IMR-90 (cell line): ENCODE results near the gene ASB14. TPM values are rescaled to one million over a fixed set of nuclear protein-coding genes. Genes with fewer than 3 reads are reported as not detected.

ENCODE experiments used
- ATAC-seq: fragments of 200-7000 bp; cut with Tn5 transposase; 2 replicates; pipeline ENCODE4 v1.9.1; 2020; ENCODE audit warnings: low read depth, mild to moderate bottlenecking, moderate library complexity
- BruUV-seq: library from RNA; stranded (reverse); fragments of 400-500 nt; replicated peaks from 2 replicates; lab custom pipeline; 2021; lab: Mats Ljungman, UMichigan
- CTCF ChIA-PET: fragments of 300-600 bp; formaldehyde crosslinking; extraction: SDS; loops from one replicate; lab custom pipeline; 2021; ENCODE audit warnings: antibody characterized with exemption; lab: Yijun Ruan, JAX
- POLR2A ChIA-PET: fragments of 300-600 bp; sonication (Branson Sonifier 250); formaldehyde crosslinking; loops from one replicate; lab custom pipeline; 2022; ENCODE audit warnings: antibody characterized with exemption; ENCODE audit not compliant: unreplicated experiment; lab: Charles Lee
- DNase-seq: peaks from one replicate; pipeline ENCODE4 v3.0.0; 2013
- H2AFZ ChIP-seq: replicated peaks from 2 replicates; pipeline ENCODE3; 2013; ENCODE audit warnings: low read length, mild to moderate bottlenecking; ENCODE audit not compliant: poor library complexity
- H2AK5ac ChIP-seq: 2 replicates; pipeline ENCODE4 v1.6.1; 2013; ENCODE audit warnings: low read depth, low read length, inconsistent platforms
- H2AK9ac ChIP-seq: replicated peaks from 2 replicates; pipeline ENCODE3; 2013; ENCODE audit warnings: mild to moderate bottlenecking, low read depth, low read length, moderate library complexity; ENCODE audit not compliant: poor library complexity
- H2BK120ac ChIP-seq: 2 replicates; pipeline ENCODE4 v1.6.1; 2013; ENCODE audit warnings: low read depth, low read length, inconsistent platforms
- H2BK15ac ChIP-seq: 3 replicates; pipeline ENCODE4 v1.6.1; 2013; ENCODE audit warnings: low read depth, low read length, inconsistent platforms
- H2BK20ac ChIP-seq: 2 replicates; pipeline ENCODE4 v1.6.1; 2013; ENCODE audit warnings: low read depth, mild to moderate bottlenecking, inconsistent platforms, low read length, moderate library complexity
- H2BK5ac ChIP-seq: 2 replicates; pipeline ENCODE4 v1.6.1; 2013; ENCODE audit warnings: mild to moderate bottlenecking, low read depth, low read length, inconsistent platforms; ENCODE audit not compliant: poor library complexity, severe bottlenecking
- H3K14ac ChIP-seq: replicated peaks from 2 replicates; pipeline ENCODE4 v1.6.1; 2013; ENCODE audit warnings: low read depth, low read length, inconsistent platforms
- H3K18ac ChIP-seq: 2 replicates; pipeline ENCODE4 v1.6.1; 2013; ENCODE audit warnings: low read depth, low read length, control low read depth
- H3K23ac ChIP-seq: 2 replicates; pipeline ENCODE4 v1.6.1; 2013; ENCODE audit warnings: low read depth, low read length, inconsistent platforms
- H3K27ac ChIP-seq: 2 replicates; pipeline ENCODE4 v1.5.1; 2013; ENCODE audit warnings: mild to moderate bottlenecking, control low read depth, low read length; ENCODE audit not compliant: insufficient read depth
- H3K27me3 ChIP-seq: 2 replicates; pipeline ENCODE4 v1.6.1; 2013; ENCODE audit warnings: low read length; ENCODE audit not compliant: control insufficient read depth, insufficient read depth
- H3K36me3 ChIP-seq: 2 replicates; pipeline ENCODE4 v1.6.1; 2013; ENCODE audit warnings: low read length, mixed read lengths; ENCODE audit not compliant: control insufficient read depth, insufficient read depth
- H3K4ac ChIP-seq: 2 replicates; pipeline ENCODE4 v1.6.1; 2013; ENCODE audit warnings: low read depth, low read length, inconsistent platforms
- H3K4me1 ChIP-seq: 2 replicates; pipeline ENCODE4 v1.6.1; 2013; ENCODE audit warnings: low read length, mixed read lengths; ENCODE audit not compliant: control insufficient read depth, insufficient read depth
- H3K4me2 ChIP-seq: 2 replicates; pipeline ENCODE4 v1.6.1; 2013; ENCODE audit warnings: low read depth, mild to moderate bottlenecking, control low read depth, low read length, moderate library complexity
- H3K4me3 ChIP-seq: 2 replicates; pipeline ENCODE4 v1.5.1; 2013; ENCODE audit warnings: low read depth, mild to moderate bottlenecking, control low read depth, low read length, moderate library complexity; ENCODE audit not compliant: insufficient read depth
- H3K56ac ChIP-seq: 2 replicates; pipeline ENCODE4 v1.6.1; 2013; ENCODE audit warnings: low read length, inconsistent platforms; ENCODE audit not compliant: insufficient read depth; ENCODE audit errors: extremely low read depth
- H3K79me1 ChIP-seq, 2 experiments: 2 replicates each; pipeline ENCODE4 v1.6.1; 2013; ENCODE audit warnings: low read length in 2 of 2, inconsistent platforms in 1 of 2, low read depth in 1 of 2
- H3K9ac ChIP-seq: 2 replicates; pipeline ENCODE4 v1.6.1; 2013; ENCODE audit warnings: low read depth, low read length, control low read depth
- H3K9me1 ChIP-seq: 2 replicates; pipeline ENCODE4 v1.6.1; 2013; ENCODE audit warnings: low read length, inconsistent platforms; ENCODE audit not compliant: insufficient read depth
- H3K9me3 ChIP-seq: 2 replicates; pipeline ENCODE4 v1.6.1; 2013; ENCODE audit warnings: low read length; ENCODE audit not compliant: control insufficient read depth, insufficient read depth
- H4K20me1 ChIP-seq: 2 replicates; pipeline ENCODE4 v1.6.1; 2013; ENCODE audit warnings: low read length, inconsistent platforms; ENCODE audit not compliant: insufficient read depth
- H4K5ac ChIP-seq: 2 replicates; pipeline ENCODE4 v1.6.1; 2013; ENCODE audit warnings: mild to moderate bottlenecking, low read depth, low read length, control low read depth
- H4K8ac ChIP-seq, 2 experiments: 2 replicates each; pipeline ENCODE4 v1.6.1; 2013; ENCODE audit warnings: low read depth in 2 of 2, low read length in 2 of 2, control low read depth in 1 of 2, inconsistent platforms in 1 of 2
- H4K91ac ChIP-seq: 2 replicates; pipeline ENCODE4 v1.6.1; 2013; ENCODE audit warnings: low read depth, low read length, inconsistent platforms; ENCODE audit not compliant: insufficient read depth
- FOS ChIP-seq: fragments of 150-350 bp; IDR thresholded peaks from 2 replicates; pipeline ENCODE4 v1.6.1; 2016; ENCODE audit warnings: low read depth, low read length
- MXI1 ChIP-seq: IDR thresholded peaks from 2 replicates; pipeline ENCODE4 v1.6.1; 2012; ENCODE audit warnings: low read depth, mild to moderate bottlenecking, low read length, moderate library complexity, borderline replicate concordance
- NFE2L2 ChIP-seq: fragments of 150-350 bp; IDR thresholded peaks from 2 replicates; pipeline ENCODE4 v1.6.1; 2016; ENCODE audit warnings: low read depth, mild to moderate bottlenecking, low read length
- RAD21 ChIP-seq: IDR thresholded peaks from 2 replicates; pipeline ENCODE4 v1.6.1; 2012; ENCODE audit warnings: low read length, improper control_type of control experiment
- SMC3 ChIP-seq: fragments of 150-350 bp; IDR thresholded peaks from 2 replicates; pipeline ENCODE4 v1.6.1; 2016; ENCODE audit warnings: low read depth, mild to moderate bottlenecking, antibody characterized with exemption, low read length, moderate library complexity
- WGBS, 2 experiments: methylation state at CpG; one replicate each; pipeline versions ENCODE4 v1.1.5 to v1.1.7; 2013; ENCODE audit warnings: missing lambda C conversion rate in 2 of 2; ENCODE audit not compliant: insufficient read length in 1 of 2; ENCODE audit errors: extremely low coverage in 2 of 2; 5-methylcytosine and 5-hydroxymethylcytosine counted together
- dilution Hi-C: fragments of 300-500 bp; cut with HindIII; formaldehyde crosslinking; loops from one replicate; pipeline ENCODE4 v1.14.3; 2018; ENCODE audit warnings: low sequenced_read_pairs; ENCODE audit not compliant: unreplicated experiment
- in situ Hi-C: fragments of 300-500 bp; cut with MboI; formaldehyde crosslinking; loops from 3 replicates; pipeline ENCODE4 v1.14.3; 2019; ENCODE audit warnings: low sequenced_read_pairs, inconsistent platforms, mixed read lengths
- intact Hi-C: fragments of 100-400 bp; cut with micrococcal nuclease; formaldehyde crosslinking; loops from 2 replicates; pipeline ENCODE4 v1.10.0; 2022
- polyA plus RNA-seq, 3 experiments: library from polyadenylated mRNA; depleted of rRNA; stranded (reverse); fragments of >200 nt; gene quantifications; 2 replicates each; pipeline ENCODE4 v1.2.3, GENCODE V29; 2012; ENCODE audit warnings: low replicate concordance in 1 of 3
- total RNA-seq: library from RNA; depleted of rRNA; stranded (reverse); fragments of >200 nt; gene quantifications from 2 replicates; pipeline ENCODE4 v1.2.3, GENCODE V29; 2012
- TF ChIP-seq, protein P1 (sequence below): fragments of 150-350 bp; IDR thresholded peaks from 2 replicates; pipeline ENCODE4 v1.6.1; 2016; ENCODE audit warnings: low read depth, mild to moderate bottlenecking, low read length, moderate library complexity, borderline replicate concordance

Gene ASB14
- total and polyA plus RNA-seq, 2 of the 4 experiments (the other 2 are of a cell fraction): not detected

GRCh38 chr3:57226176-57226575 lies 66.3 kb downstream of the ASB14 start:
- no peak overlapping the region for H2AK5ac ChIP-seq
- ATAC-seq (no peak), DNase-seq (no peak)
- H3K27me3 ChIP-seq: no peaks in the 10 kb centered on the region
- peaks cover 5% of the 10 kb centered on the region; the same call in 1 of the 2 replicates for H3K9me1 ChIP-seq
- no peak overlapping the region for H3K4me3 ChIP-seq
- intact Hi-C loops (loop anchor here (5.0 to 10.0 kb wide), 3 partner anchors 54 to 521 kb away; no protein-coding TSS in a partner anchor), in situ Hi-C loops (no loop called here), dilution Hi-C loops (no loop called here)
- no peak overlapping the region for H3K9ac ChIP-seq
- H3K56ac ChIP-seq: no peak overlapping the region
- no peak overlapping the region for H2BK20ac ChIP-seq
- no peak overlapping the region for H4K8ac ChIP-seq
- no peak overlapping the region for H4K5ac ChIP-seq
- no peak overlapping the region for H2AK9ac ChIP-seq
- TF ChIP-seq RAD21 (no peak), FOS (no peak), MXI1 (no peak), NFE2L2 (no peak), SMC3 (no peak)
- TF ChIP-seq, protein P1, sequence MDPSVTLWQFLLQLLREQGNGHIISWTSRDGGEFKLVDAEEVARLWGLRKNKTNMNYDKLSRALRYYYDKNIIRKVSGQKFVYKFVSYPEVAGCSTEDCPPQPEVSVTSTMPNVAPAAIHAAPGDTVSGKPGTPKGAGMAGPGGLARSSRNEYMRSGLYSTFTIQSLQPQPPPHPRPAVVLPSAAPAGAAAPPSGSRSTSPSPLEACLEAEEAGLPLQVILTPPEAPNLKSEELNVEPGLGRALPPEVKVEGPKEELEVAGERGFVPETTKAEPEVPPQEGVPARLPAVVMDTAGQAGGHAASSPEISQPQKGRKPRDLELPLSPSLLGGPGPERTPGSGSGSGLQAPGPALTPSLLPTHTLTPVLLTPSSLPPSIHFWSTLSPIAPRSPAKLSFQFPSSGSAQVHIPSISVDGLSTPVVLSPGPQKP: no peak
- H2BK120ac ChIP-seq: no peak overlapping the region
- no peak overlapping the region for H3K4me2 ChIP-seq
- H3K14ac ChIP-seq: no peak overlapping the region
- no peak overlapping the region for H2BK15ac ChIP-seq
- H3K18ac ChIP-seq: no peak overlapping the region
- no peak overlapping the region for H2BK5ac ChIP-seq
- 100% methylated on average over 1 of the region's 2 CpGs; no CpG with 5 or more reads in 1 of the 2 experiments for WGBS, 2 experiments
- H3K4me1 ChIP-seq: peaks cover 2% of the 10 kb centered on the region; the same call in 1 of the 2 replicates
- no peak overlapping the region for H3K27ac ChIP-seq
- H3K23ac ChIP-seq: no peak overlapping the region
- H3K79me1 ChIP-seq: peaks cover 8 to 23% of the 10 kb centered on the region in 2 experiments
- no peak overlapping the region for H4K91ac ChIP-seq
- no peaks in the 10 kb centered on the region; the same call in 1 of the 2 replicates for H3K36me3 ChIP-seq
- POLR2A ChIA-PET: no interaction called here
- CTCF ChIA-PET: interaction anchor here (0.7 kb wide), 1 partner anchor 129 kb away, joined by 3 read pairs; no protein-coding TSS in a partner anchor
- H4K20me1 ChIP-seq: peaks cover 20% of the 10 kb centered on the region
- H3K9me3 ChIP-seq: no peaks in the 10 kb centered on the region
- BruUV-seq: no TSS peak
- H2AFZ ChIP-seq: no peak overlapping the region
- no peak overlapping the region for H3K4ac ChIP-seq
